ENCODE data around the gene ST3GAL4.

DNA sequence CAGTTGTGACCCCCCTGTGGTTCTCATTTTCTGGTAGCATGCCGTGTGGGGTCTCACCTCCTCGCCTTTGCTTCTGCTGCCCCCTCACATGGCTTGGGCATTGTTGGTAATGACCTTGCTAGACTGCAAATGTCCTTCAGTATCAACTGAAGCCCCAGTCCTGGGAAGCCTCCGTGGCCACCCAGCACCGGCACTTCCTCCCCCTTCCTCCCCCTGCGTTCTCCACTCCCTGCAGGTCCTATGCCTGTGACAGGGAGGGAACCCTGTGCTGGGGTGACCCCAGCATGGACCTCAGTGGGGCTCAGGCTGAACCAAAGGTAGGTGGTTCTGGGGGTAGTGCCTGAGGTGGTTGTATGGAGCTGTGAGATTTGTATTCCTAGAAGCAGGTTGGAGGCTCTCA lies 5.9 kb downstream of the ST3GAL4 start:
- TF ChIP-seq CTCF (conservative IDR thresholded peaks at IDR 0.05; ENCODE audit: low read length) = no peak
- no peak for TF ChIP-seq EZH2phosphoT487 (IDR thresholded peaks at IDR 0.05; ENCODE audit: borderline replicate concordance, low read depth, low read length)

Measured in OCI-LY7 (cell line).